Vagina (tissue), 2 donors: ENCODE results near the gene PRKAG2. TPM values are rescaled to one million over a fixed set of nuclear protein-coding genes. Genes with fewer than 3 reads are reported as not detected.

ENCODE experiments used
- DNase-seq, 2 donors: peaks; one replicate each; pipeline ENCODE4 v3.0.0-alpha.2; 2017; ENCODE audit errors: extremely low spot score in 2 of 2
- H3K27ac ChIP-seq: fragments of 200-600 bp; sonication (generic); one replicate; pipeline ENCODE4 v1.5.1; 2019
- H3K27me3 ChIP-seq: fragments of 200-600 bp; sonication (generic); one replicate; pipeline ENCODE4 v1.5.1; 2019
- H3K36me3 ChIP-seq, 2 donors: fragments of 200-600 bp; sonication (generic); one replicate each; pipeline ENCODE4 v1.5.1; 2017 to 2019
- H3K4me1 ChIP-seq: fragments of 200-600 bp; sonication (generic); one replicate; pipeline ENCODE4 v1.5.1; 2019
- H3K4me3 ChIP-seq, 2 donors: fragments of 200-600 bp; sonication (generic); 1 replicate in 1 of 2; 2 replicates in 1 of 2; pipeline ENCODE4 v1.5.1; 2016 to 2019
- H3K9me3 ChIP-seq: fragments of 200-600 bp; sonication (generic); one replicate; pipeline ENCODE4 v1.5.1; 2019
- CTCF ChIP-seq, 3 experiments: fragments of 450-650 bp in 2 of 3; fragments of 200-600 bp in 1 of 3; sonication (generic) in 1 of 3; IDR thresholded peaks; one replicate each; pipeline ENCODE4 v1.5.1; 2017 to 2019; ENCODE audit warnings: antibody characterized with exemption in 3 of 3, mild to moderate bottlenecking in 2 of 3, moderate library complexity in 2 of 3
- POLR2A ChIP-seq, 2 donors: fragments of 450-650 bp; IDR thresholded peaks; one replicate each; pipeline ENCODE4 v1.6.1; 2017; ENCODE audit warnings: antibody characterized with exemption in 2 of 2, mild to moderate bottlenecking in 2 of 2, moderate library complexity in 2 of 2
- POLR2AphosphoS5 ChIP-seq, 2 donors: sonication (generic); formaldehyde crosslinking; IDR thresholded peaks; one replicate each; pipeline ENCODE4 v1.9.0; 2017; ENCODE audit warnings: antibody characterized with exemption in 2 of 2, mild to moderate bottlenecking in 2 of 2, low read depth in 1 of 2; ENCODE audit not compliant: insufficient read depth in 1 of 2
- intact Hi-C: fragments of 100-400 bp; cut with DNase I; formaldehyde crosslinking; loops from one replicate; pipeline ENCODE4 v1.15.1; 2023
- total RNA-seq: library from RNA; depleted of rRNA; stranded (reverse); fragments of >200 nt; gene quantifications from one replicate; pipeline ENCODE4 v1.2.3, GENCODE V29; 2016

Gene PRKAG2
- total RNA-seq, 1 donor from 2014 or later: 25.0 TPM

GRCh38 chr7:151851782-151852181 is 25.1 kb downstream of the PRKAG2 start:
- TF ChIP-seq POLR2A (IDR thresholded peaks at IDR 0.05) (no peak), POLR2AphosphoS5 (IDR thresholded peaks at IDR 0.05; ENCODE audit: insufficient read depth in 1 of 2, low read depth in 1 of 2) (no peak), CTCF (IDR thresholded peaks at IDR 0.05) (no peak)
- H3K4me1 ChIP-seq: peaks cover 31% of the 10 kb centered on the region
- DNase-seq: no peak
- no peaks in the 10 kb centered on the region for H3K9me3 ChIP-seq
- H3K36me3 ChIP-seq: no peaks in the 10 kb centered on the region
- peak overlapping the region; percentile 35 for H3K27ac ChIP-seq
- H3K4me3 ChIP-seq: peak overlapping the region in 1 of 2 donors; percentile 17
- no peaks in the 10 kb centered on the region for H3K27me3 ChIP-seq
- intact Hi-C loops: loop anchor here (5.0 kb wide), 1 partner anchor 69 kb away; no protein-coding TSS in a partner anchor

GRCh38 chr7:151851145-151851751 is 25.7 kb downstream of the PRKAG2 start:
- Histone ChIP-seq H3K4me3 (peak overlapping the region in 1 of 2 donors; percentile 17), H3K27me3 (no peaks in the 10 kb centered on the region), H3K36me3 (no peaks in the 10 kb centered on the region), H3K27ac (peak overlapping the region; percentile 35), H3K4me1 (peaks cover 31% of the 10 kb centered on the region), H3K9me3 (no peaks in the 10 kb centered on the region)
- no peak for TF ChIP-seq POLR2AphosphoS5 (IDR thresholded peaks at IDR 0.05; ENCODE audit: insufficient read depth in 1 of 2, low read depth in 1 of 2)
- TF ChIP-seq POLR2A (IDR thresholded peaks at IDR 0.05): no peak
- no peak for TF ChIP-seq CTCF (IDR thresholded peaks at IDR 0.05)
- no peak for DNase-seq
- intact Hi-C loops: loop anchor here (5.0 kb wide), 1 partner anchor 69 kb away; no protein-coding TSS in a partner anchor

- DNase-seq: no peak
- no peaks in the 10 kb centered on the region for H3K36me3 ChIP-seq
- intact Hi-C loops: loop anchor here (5.0 kb wide), 1 partner anchor 68 kb away; no protein-coding TSS in a partner anchor
- peak overlapping the region; percentile 35 for H3K27ac ChIP-seq
- no peak for TF ChIP-seq CTCF (IDR thresholded peaks at IDR 0.05)
- TF ChIP-seq POLR2AphosphoS5 (IDR thresholded peaks at IDR 0.05; ENCODE audit: insufficient read depth in 1 of 2, low read depth in 1 of 2): no peak
- TF ChIP-seq POLR2A (IDR thresholded peaks at IDR 0.05): no peak
- peaks cover 31% of the 10 kb centered on the region for H3K4me1 ChIP-seq
- no peaks in the 10 kb centered on the region for H3K27me3 ChIP-seq
- no peaks in the 10 kb centered on the region for H3K9me3 ChIP-seq
- H3K4me3 ChIP-seq: no peak overlapping the region
Measured at GRCh38 chr7:151850491-151851124, 26.3 kb downstream of the PRKAG2 start.

GRCh38 chr7:151849879-151850260 is 27.0 kb downstream of the PRKAG2 start:
- no peak for DNase-seq
- no peak overlapping the region for H3K4me3 ChIP-seq
- H3K27me3 ChIP-seq: no peaks in the 10 kb centered on the region
- H3K4me1 ChIP-seq: peaks cover 31% of the 10 kb centered on the region
- H3K36me3 ChIP-seq: no peaks in the 10 kb centered on the region
- TF ChIP-seq POLR2A (IDR thresholded peaks at IDR 0.05): no peak
- H3K9me3 ChIP-seq: no peaks in the 10 kb centered on the region
- no peak overlapping the region for H3K27ac ChIP-seq
- intact Hi-C loops: loop anchor here (5.0 kb wide), 1 partner anchor 68 kb away; no protein-coding TSS in a partner anchor

- Histone ChIP-seq H3K27ac (no peak overlapping the region), H3K4me3 (no peak overlapping the region), H3K4me1 (peaks cover 28% of the 10 kb centered on the region), H3K36me3 (no peaks in the 10 kb centered on the region), H3K27me3 (no peaks in the 10 kb centered on the region), H3K9me3 (no peaks in the 10 kb centered on the region)
- TF ChIP-seq POLR2A (IDR thresholded peaks at IDR 0.05) (no peak), POLR2AphosphoS5 (IDR thresholded peaks at IDR 0.05; ENCODE audit: insufficient read depth in 1 of 2, low read depth in 1 of 2) (no peak), CTCF (IDR thresholded peaks at IDR 0.05) (no peak)
- no peak for DNase-seq
- intact Hi-C loops: no loop called here
Measured at GRCh38 chr7:151849008-151849878, 27.7 kb downstream of the PRKAG2 start.
